Left cardiac atrium (tissue), 4 donors: ENCODE data around the gene LTO1. TPM values are rescaled to one million over a fixed set of nuclear protein-coding genes. Genes with fewer than 3 reads are reported as not detected.

ENCODE experiments used
- ATAC-seq, 2 donors: fragments of 200-7000 bp; cut with Tn5 transposase; one replicate each; pipeline ENCODE4 v1.9.1; 2020; ENCODE audit warnings: mild to moderate bottlenecking in 2 of 2, moderate library complexity in 2 of 2
- DNase-seq: peaks from one replicate; pipeline ENCODE4 v3.0.0-alpha.2; 2020
- intact Hi-C, 2 donors: fragments of 100-400 bp; cut with DNase I; formaldehyde crosslinking; loops; one replicate each; pipeline versions ENCODE4 v1.14.1 to v1.15.1; 2022 to 2023
- total RNA-seq, 2 donors: library from RNA; stranded (reverse); fragmentation: NEBNext Ultra II Directional; extraction: Animal tissue kit (Norgen Biotek cat#: 25700); gene quantifications; one replicate each; pipeline ENCODE4 v1.2.1, GENCODE V29; 2021
- donor health status: DM: no; HTN: yes; CAD: no.
- donor health status: DM: no; HTN: yes; CAD: no; lungs with severe emphysema.
- donor health status: DM: yes; HTN: yes; CAD: no.
- donor health status: Dilated cardiomyopathy.

Gene LTO1
- total RNA-seq, 2 donors from 2014 or later = 10.5 to 12.1 TPM

DNA sequence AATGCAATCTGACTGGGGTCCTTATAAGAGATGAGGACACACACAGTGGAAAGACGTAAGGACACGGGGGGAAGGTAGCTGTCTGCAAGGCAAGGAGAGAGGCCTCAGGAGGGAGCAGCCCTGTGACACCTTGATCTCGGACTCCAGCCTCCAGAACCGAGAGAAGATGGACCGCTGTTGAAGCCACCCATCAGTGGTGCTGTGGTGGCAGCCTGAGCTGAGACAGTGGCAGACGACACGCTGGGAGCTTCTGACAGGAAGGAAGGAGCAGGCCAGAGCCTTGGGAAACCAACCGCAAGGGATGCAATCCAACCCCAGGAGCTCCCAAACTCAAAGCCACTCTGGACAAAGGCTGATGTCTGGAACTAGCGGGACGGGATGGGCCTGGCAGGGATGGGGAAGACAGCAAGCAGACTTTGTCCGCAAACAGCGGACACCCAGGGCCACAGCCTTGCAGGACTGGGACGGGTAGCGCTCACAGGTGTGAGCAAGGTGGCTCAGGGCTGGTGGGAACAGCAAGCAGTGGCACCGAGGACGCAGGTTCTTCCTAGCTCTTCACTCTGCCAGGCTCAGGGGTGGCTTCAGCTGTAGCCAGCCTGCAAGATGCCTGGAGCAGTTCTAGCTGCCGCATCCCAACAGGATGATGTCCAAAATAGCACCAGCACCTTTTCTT lies 10.9 kb downstream of the LTO1 start:
- DNase-seq = no peak
- no peak for ATAC-seq
- intact Hi-C loops = no loop called here

- ATAC-seq = no peak
- intact Hi-C loops = no loop called here
Measured at GRCh38 chr11:69663326-69663725, 11.8 kb downstream of the LTO1 start.

DNA sequence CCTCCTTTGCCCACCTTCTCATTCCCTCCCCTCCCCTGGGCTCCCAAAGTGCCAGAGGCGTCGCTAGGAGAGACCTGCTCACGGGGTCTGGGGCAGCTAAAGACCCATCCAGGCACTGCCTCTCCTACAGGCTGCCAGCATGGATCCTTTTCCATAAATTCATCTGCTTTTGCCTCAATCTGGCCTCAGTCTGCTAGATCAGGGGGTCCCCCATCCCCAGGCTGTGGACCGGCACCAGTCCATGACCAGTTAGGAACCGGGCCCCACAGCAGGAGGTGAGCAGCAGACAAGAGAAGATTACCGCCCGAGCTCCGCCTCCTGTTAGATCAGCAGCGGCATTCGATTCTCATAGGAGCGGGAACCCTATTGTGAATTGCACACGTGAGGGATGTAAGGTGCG lies 12.3 kb downstream of the LTO1 start:
- intact Hi-C loops = no loop called here
- ATAC-seq (no peak), DNase-seq (no peak)

More at GRCh38 chr11:69663326-69663725, 11.8 kb downstream of the LTO1 start:
- DNase-seq = no peak

DNA sequence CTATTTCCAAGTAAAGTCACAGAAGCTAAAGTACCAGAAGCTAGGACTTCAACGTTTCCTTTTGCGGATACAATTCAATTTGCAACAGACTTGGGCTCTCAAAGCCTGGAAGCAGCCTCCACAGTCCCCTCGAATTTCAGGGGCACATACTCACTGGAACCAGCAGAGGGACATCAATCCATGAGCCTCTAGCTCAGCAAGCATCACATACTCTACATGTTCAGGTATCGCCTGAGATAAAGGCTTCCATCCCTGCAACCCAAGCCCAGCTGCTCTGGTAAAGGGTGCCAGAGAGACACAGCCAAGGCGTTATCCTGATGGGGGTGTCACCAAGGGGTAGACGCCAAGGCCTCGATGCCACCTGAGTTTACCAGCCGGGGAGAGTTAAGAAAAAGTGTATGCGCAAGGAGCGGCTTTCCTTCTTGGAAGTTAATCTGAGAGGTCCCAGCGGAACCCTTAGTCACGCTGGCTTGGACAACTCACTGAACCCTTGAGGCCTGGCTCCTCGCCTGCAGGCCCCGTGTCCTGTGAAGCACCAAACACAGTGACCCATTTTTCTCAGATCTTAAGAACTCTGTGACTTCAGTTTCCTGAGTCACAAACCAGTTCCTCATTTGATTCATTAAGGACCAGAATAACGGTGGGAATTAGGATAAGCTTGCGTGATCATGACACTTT lies 13.0 kb downstream of the LTO1 start:
- peak; percentile 63 for DNase-seq
- intact Hi-C loops = no loop called here
- peak; percentile 42 to 66 for ATAC-seq

GRCh38 chr11:69661413-69661715 lies 13.8 kb downstream of the LTO1 start:
- ATAC-seq (no peak), DNase-seq (no peak)
- intact Hi-C loops = no loop called here

DNA sequence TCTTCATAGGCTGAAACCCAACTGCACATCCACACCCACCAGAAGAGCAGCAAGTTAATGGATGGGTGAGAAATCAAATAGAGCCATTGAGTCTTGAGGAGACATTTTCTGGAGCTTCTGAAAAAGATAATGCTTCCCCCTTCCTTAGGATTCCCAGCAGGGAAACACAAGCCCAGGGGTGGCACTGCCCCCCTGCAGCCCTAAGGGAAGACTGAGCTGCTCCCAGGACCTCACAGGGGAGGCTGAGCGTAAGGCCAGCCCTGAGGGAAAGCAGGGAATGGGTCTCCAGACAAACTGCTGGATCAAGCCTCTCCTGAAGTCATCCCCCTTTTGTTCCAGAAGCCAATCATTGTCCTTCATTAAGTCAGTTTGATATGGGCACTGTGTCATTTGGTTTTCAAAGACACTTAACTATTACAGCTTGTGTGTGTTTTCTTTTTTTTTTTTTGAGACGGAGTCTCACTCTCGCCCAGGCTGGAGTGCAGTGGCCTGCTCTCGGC lies 15.1 kb downstream of the LTO1 start:
- intact Hi-C loops = no loop called here
- ATAC-seq = no peak
- DNase-seq = no peak

DNA sequence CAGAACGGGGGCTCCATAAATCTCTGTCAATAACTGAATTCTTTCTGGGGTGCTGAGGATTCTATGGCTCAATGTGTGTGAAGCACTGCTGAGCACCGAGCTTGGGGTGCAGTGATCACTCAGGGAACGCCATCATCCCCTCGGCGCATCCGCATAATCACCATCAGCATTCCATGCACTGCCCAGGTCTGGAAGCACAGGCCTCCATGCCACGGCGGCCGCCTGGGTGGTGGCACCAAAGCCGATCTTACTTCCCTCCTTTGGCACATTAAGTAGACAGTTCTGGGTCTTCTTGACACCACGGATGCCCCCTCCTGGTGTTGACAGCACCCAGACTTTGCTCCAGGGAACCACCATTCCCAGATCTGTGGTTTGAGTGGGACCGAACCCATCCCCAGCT lies 15.6 kb downstream of the LTO1 start:
- DNase-seq (no peak), ATAC-seq (no peak)
- intact Hi-C loops = no loop called here

DNA sequence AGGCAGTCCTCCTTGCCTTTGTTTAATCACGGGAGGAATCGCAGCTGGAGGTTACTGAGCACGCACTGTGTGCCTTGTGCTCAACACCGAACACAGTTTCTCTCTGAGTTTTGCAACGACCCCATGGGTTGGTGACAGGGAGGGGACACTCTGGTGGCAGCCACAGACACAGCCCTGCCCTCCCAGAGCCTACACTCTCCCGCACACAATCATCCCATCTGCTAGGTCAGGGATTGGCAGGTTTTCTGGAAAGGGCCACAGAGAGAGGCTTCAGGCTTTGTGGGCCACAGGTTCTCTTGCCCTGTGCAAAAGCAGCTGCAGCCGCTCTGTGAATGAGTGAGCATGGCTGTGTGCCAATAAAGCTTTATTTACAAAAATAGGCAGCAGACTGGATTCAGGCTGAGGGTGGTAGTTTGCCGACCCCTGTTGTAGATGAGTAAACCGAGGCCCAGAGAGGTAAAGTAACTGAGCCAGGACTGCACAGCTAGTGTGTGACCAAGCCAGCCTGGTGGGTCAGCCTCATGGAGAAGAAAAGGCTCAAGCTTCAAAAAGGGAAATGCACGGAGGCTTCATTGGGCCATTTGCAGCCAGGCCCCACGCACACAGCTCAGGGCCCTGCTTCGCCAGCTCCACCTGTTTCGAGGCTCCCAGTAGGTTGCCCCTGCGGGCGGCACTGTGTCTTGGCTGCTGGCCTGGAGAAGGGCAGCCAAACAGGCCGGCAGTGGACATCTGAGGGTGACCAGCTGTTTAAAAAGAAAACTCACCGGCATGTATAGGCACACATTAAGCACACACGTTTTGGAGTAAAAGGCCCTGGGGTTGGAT lies 16.3 kb downstream of the LTO1 start:
- ATAC-seq (no peak), DNase-seq (no peak)
- intact Hi-C loops = no loop called here

DNA sequence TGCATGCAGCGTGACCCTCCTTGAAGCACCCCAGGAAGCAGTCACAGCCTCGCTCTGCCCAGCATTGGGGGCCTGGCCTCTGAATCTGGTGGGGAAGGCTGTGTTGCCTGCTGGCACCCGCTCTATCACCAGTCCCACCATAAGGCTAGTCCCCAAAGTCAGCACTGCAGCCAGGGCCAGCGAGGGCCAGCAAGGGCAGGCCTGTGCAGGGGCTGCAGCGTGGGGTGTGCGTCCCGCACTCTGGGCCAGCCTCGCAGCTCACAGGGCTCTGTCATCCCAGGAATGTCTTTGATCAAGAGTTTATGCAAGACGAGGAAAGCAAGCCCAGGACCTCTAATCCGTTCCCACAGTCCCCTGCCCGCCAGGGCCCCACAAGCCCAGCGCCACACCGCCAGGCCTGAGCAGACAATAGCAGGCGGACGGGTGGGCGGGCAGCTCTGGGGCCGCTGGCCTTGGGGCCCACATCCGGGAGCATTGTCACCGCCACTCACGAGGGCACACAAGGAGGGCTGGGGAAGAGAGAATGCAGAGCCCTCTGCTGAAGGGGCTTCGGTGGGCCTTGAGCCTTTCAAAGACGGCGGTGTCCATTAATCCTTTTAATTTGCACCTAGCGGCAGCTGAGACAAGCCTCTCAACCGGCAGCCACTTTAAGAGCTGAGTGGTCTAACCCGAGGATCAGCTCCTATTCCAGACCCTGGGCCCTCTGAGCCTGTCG lies 17.1 kb downstream of the LTO1 start:
- DNase-seq = no peak
- intact Hi-C loops = no loop called here
- ATAC-seq = no peak

- DNase-seq (no peak), ATAC-seq (no peak)
- intact Hi-C loops = no loop called here
Measured at GRCh38 chr11:69657456-69657910, 17.7 kb downstream of the LTO1 start.

- DNase-seq (no peak), ATAC-seq (no peak)
- intact Hi-C loops = no loop called here
Measured at GRCh38 chr11:69656536-69657455, 18.4 kb downstream of the LTO1 start.

GRCh38 chr11:69655479-69656428 lies 19.4 kb downstream of the LTO1 start:
- DNase-seq (no peak), ATAC-seq (no peak)
- intact Hi-C loops = no loop called here

- ATAC-seq (peak in 1 of 2 donors; percentile 24), DNase-seq (no peak)
- intact Hi-C loops = no loop called here
Measured at GRCh38 chr11:69654660-69655478, 20.3 kb downstream of the LTO1 start.

DNA sequence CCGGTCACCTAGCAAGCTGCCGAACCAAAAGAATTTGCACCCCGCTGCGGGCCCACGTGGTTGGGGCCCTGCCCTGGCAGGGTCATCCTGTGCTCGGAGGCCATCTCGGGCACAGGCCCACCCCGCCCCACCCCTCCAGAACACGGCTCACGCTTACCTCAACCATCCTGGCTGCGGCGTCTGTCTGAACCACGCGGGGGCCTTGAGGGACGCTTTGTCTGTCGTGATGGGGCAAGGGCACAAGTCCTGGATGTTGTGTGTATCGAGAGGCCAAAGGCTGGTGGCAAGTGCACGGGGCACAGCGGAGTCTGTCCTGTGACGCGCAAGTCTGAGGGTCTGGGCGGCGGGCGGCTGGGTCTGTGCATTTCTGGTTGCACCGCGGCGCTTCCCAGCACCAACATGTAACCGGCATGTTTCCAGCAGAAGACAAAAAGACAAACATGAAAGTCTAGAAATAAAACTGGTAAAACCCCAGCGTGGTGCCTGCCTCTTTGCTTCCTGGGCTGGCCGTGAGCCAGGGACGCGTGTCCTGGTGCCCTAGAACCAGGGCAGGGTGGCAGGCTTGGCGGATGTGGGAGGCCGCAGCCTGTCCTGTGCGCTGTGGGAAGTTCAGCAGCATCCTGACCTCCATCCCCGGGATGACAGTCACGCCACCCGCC lies 21.0 kb downstream of the LTO1 start:
- intact Hi-C loops = no loop called here
- DNase-seq = no peak
- no peak for ATAC-seq

DNA sequence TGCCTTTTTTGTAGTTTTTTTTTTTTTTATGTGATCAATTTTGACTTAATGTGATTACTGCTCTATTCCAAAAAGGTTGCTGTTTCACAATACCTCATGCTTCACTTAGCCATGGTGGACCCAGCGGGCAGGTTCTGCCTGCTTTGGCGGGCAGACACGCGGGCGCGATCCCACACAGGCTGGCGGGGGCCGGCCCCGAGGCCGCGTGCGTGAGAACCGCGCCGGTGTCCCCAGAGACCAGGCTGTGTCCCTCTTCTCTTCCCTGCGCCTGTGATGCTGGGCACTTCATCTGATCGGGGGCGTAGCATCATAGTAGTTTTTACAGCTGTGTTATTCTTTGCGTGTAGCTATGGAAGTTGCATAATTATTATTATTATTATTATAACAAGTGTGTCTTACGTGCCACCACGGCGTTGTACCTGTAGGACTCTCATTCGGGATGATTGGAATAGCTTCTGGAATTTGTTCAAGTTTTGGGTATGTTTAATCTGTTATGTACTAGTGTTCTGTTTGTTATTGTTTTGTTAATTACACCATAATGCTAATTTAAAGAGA lies 21.7 kb downstream of the LTO1 start:
- no peak for ATAC-seq
- DNase-seq = no peak

GRCh38 chr11:69652999-69653398 lies 22.2 kb downstream of the LTO1 start:
- DNase-seq = no peak
- no peak for ATAC-seq
- intact Hi-C loops = no loop called here

More for the DNA sequence above, 21.7 kb downstream of the LTO1 start:
- intact Hi-C loops = no loop called here
